ENCODE results near the gene LOC101059915. TPM values are rescaled to one million over a fixed set of nuclear protein-coding genes. Genes with fewer than 3 reads are reported as not detected.
"Not testable (repeated sequence)": the region's sequence is repeated elsewhere in the genome, so short reads cannot be mapped to it uniquely, and the experiment has no call there.

LOC101059915 gene

GRCh38 chrX:71676068-71676795 is 8.9 kb downstream of the LOC101059915 start:
- DNase-seq = not testable (repeated sequence)

DNA sequence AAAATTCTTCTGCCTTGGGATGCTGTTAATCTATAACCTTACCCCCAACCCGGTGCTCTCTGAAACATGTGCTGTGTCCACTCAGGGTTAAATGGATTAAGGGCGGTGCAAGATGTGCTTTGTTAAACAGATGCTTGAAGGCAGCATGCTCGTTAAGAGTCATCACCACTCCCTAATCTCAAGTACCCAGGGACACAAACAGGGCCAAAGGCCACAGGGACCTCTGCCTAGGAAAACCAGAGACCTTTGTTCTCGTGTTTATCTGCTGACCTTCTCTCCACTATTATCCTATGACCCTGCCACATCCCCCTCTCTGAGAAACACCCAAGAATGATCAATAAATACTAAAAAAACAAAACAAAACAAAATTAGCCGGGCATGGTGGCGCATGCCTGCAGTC is 9.8 kb downstream of the LOC101059915 start:
- DNase-seq = not testable (repeated sequence)

- no peak for DNase-seq
Observed at GRCh38 chrX:71679575-71680207, 12.3 kb downstream of the LOC101059915 start.

GRCh38 chrX:71696641-71697465 is 29.5 kb downstream of the LOC101059915 start:
- not testable (repeated sequence) for DNase-seq

- not testable (repeated sequence) for DNase-seq
Observed at GRCh38 chrX:71697466-71698298, 30.3 kb downstream of the LOC101059915 start.

DNA sequence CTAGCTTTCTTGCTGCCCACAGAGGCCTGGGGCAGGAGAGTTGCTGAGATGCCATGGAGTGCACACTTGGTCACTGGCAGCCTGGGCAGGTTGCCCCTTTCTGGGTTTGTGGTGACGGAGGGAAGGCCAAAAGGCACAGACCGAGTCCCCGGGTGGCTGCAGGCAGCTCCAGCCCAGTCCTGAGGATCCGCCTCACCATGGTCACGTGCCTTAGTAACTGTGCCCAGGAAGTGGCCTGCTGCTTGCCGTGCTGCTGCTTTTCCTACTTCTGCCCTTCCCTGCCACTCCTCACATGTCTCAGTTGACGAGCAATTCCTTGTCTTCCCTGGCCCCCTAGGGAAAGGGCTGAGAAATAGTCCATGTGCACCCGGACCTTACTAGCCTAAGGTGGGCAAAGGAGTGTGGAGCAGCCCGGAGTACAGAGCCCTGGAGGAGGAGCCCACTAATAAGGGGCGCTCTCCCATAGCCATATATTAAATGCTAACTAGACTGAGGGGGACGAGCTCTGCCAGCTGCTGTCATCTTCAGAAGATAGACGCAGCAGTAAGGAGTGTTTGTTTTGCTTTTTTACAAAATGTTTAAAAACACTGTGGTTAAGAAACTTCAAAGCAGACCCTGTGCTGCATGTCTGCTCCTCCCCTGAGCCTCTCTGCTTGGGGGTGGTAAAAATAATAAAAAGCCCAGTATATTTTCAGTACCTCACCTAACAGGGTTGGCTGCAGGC is 31.1 kb downstream of the LOC101059915 start:
- DNase-seq = not testable (repeated sequence)

DNA sequence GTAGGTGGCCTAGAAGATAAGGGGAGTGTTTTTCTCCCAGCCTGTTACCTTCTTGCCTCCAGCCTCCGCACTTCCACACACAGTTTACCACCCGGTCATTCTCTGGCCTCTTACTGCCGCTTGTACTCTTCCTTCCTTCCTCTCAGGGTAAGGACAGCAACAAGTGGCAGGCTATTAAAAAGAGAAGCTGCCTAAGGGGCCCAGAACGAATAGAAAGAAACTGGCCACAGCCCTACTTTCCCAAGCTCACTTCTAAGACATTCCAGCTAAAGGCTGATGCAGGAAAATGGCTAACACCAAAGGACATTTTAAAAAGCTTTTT is 31.6 kb downstream of the LOC101059915 start:
- not testable (repeated sequence) for DNase-seq

DNA sequence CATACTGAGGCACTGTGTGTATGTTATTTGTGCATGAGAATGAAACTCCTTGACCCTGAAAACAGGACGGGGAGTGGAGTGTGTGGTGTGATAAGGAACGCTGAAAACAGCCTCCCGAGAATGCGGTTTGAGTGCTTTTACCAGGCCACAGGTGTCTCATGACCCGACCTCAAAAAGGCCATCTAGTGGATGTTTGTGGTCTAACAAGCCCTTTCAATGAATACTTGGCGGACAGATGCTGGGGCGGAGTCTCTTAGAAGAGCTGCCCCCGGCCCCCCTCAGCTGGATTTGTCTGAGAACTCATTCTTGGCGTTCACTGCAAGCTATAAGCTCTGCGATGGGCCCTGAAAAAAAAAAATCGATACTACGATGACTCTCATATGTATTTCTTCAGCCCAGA is 35.5 kb downstream of the LOC101059915 start:
- not testable (repeated sequence) for DNase-seq

- DNase-seq = not testable (repeated sequence)
Observed at GRCh38 chrX:71714064-71714463, 46.7 kb downstream of the LOC101059915 start.

- DNase-seq = not testable (repeated sequence)
Observed at GRCh38 chrX:71715551-71715950, 48.2 kb downstream of the LOC101059915 start.

GRCh38 chrX:71716323-71716722 is 49.0 kb downstream of the LOC101059915 start:
- not testable (repeated sequence) for DNase-seq

DNA sequence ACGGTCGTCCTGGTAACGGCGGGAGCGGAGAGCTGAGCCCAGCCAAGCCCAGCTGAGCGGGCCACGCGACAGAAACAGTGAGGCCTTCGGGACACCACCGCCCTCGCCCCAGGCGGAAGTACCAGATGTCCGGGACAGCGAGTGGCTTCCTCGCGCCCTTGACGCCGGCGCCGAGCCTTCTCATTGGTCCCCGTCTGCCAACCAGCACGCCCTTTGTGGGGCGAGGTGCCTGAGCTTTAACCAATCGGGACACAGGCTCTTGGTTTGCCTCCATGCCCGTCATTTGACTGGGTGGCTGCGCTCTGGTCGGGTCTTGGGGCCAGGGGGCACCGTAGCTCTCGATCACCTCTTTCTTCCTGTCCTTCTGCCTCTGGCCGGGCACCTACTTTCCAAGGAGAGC is 50.8 kb downstream of the LOC101059915 start, which contains the start of gene CXorf49:
Gene CXorf49, minus strand, starts transcription at position 101 of the 400 bp plus-strand sequence. CDS start 134 bp downstream, outside the sequence.
- DNase-seq = not testable (repeated sequence)

DNA sequence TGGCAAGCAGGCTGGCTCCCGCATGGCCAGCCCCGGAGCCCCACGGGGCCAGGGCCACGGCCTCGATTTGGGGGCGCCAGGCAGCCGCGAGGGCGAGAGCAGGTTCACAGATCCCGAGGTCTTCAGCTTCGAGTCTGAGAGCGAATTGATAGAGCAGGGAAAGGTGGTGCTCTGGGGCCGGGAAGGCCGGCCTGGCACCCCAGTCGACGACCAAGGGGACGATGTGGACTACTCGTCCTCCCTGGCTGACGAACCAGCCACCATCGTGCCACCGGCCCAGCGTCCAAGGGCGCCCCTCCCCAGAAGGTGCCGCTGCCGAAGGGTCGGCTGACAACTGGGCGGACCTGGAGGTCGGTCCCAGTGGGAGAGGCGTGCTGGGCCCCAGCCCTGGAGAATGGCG is 51.8 kb downstream of the LOC101059915 start:
- DNase-seq = not testable (repeated sequence)

GRCh38 chrX:71720289-71720886 is 53.0 kb downstream of the LOC101059915 start:
- not testable (repeated sequence) for DNase-seq

Other genes starting within 250 kb of the LOC101059915 start
- gene OGT, start 134.4 kb upstream of the LOC101059915 start, total RNA-seq = 92.8 and 149 TPM in 2 replicates
- 1.6 and 3.2 TPM in 2 replicates for gene GCNA, start 89.1 kb upstream of the LOC101059915 start, total RNA-seq
- gene CXCR3, start 49.0 kb upstream of the LOC101059915 start, total RNA-seq = not detected in 2 replicates
- gene CXorf49, start 50.7 kb downstream of the LOC101059915 start, total RNA-seq = not detected in 2 replicates
- gene CXorf49B, start 95.8 kb downstream of the LOC101059915 start, total RNA-seq = not detected in 2 replicates
- gene NHSL2, start 243.3 kb downstream of the LOC101059915 start, total RNA-seq = 28.6 and 53.8 TPM in 2 replicates

All from dermis blood vessel endothelial cell (primary cell).